Prostate gland (tissue), 2 donors: ENCODE results near the gene PTPRG.

Source experiments
- POLR2A ChIP-seq: fragments of 450-650 bp; IDR thresholded peaks from one replicate; pipeline ENCODE4 v1.6.1; 2016; ENCODE audit warnings: antibody characterized with exemption, mild to moderate bottlenecking
- POLR2AphosphoS5 ChIP-seq: sonication (generic); formaldehyde crosslinking; IDR thresholded peaks from one replicate; pipeline ENCODE4 v1.6.1; 2017; ENCODE audit warnings: antibody characterized with exemption
- TF ChIP-seq, protein P1 (sequence below), 4 experiments: fragments of 200-600 bp in 2 of 4; fragments of 450-650 bp in 2 of 4; sonication (generic) in 2 of 4; IDR thresholded peaks; 1 replicate in 3 of 4; 2 replicates in 1 of 4; pipeline ENCODE4 v1.5.1; 2016 to 2019; ENCODE audit warnings: antibody characterized with exemption in 4 of 4, mild to moderate bottlenecking in 2 of 4, moderate library complexity in 2 of 4

DNA sequence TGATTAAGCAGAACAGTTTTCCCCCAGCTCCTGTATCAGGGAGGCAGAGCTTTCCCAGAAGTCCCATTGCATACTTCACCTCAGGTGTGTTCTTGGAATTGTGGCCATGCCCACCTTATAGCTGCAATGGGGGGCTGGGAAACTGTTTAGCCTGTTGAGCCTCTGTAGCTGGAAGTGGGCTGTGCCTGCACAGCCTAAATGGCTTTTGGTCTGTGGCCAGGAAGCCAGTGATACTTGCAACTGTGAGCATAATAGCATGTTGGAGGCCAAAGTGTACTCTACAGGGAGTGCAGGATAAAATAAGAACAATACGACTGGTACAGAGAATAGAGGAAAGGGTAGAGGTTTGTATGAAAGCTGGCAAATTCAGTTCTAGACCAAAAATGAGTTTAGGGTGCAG is 248.5 kb downstream of the PTPRG start:
- TF ChIP-seq, protein P1, sequence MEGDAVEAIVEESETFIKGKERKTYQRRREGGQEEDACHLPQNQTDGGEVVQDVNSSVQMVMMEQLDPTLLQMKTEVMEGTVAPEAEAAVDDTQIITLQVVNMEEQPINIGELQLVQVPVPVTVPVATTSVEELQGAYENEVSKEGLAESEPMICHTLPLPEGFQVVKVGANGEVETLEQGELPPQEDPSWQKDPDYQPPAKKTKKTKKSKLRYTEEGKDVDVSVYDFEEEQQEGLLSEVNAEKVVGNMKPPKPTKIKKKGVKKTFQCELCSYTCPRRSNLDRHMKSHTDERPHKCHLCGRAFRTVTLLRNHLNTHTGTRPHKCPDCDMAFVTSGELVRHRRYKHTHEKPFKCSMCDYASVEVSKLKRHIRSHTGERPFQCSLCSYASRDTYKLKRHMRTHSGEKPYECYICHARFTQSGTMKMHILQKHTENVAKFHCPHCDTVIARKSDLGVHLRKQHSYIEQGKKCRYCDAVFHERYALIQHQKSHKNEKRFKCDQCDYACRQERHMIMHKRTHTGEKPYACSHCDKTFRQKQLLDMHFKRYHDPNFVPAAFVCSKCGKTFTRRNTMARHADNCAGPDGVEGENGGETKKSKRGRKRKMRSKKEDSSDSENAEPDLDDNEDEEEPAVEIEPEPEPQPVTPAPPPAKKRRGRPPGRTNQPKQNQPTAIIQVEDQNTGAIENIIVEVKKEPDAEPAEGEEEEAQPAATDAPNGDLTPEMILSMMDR (IDR thresholded peaks at IDR 0.05): no peak
- TF ChIP-seq POLR2A (no peak), POLR2AphosphoS5 (no peak)
